B cell (primary cell): ENCODE measurements around the gene AMDHD1. TPM values are rescaled to one million over a fixed set of nuclear protein-coding genes. Genes with fewer than 3 reads are reported as not detected.

Experiments used
- ATAC-seq: fragments of 200-7000 bp; cut with Tn5 transposase; one replicate; pipeline ENCODE4 v1.10.0; 2021; ENCODE audit warnings: low read depth, mild to moderate bottlenecking, moderate number of reproducible peaks, moderate library complexity
- CTCF ChIA-PET: fragments of 350-600 bp; sonication (Branson Sonifier 250); formaldehyde crosslinking; loops from one replicate; lab custom pipeline; 2021; ENCODE audit warnings: antibody characterized with exemption, inconsistent platforms; lab: Charles Lee
- POLR2A ChIA-PET: fragments of 350-600 bp; sonication (Branson Sonifier 250); formaldehyde crosslinking; loops from one replicate; lab custom pipeline; 2021; ENCODE audit warnings: antibody characterized with exemption; lab: Charles Lee
- DNase-seq: peaks from one replicate; pipeline ENCODE4 v3.0.0; 2013
- H2AFZ ChIP-seq: 2 replicates; pipeline ENCODE4 v1.6.1; 2012; ENCODE audit warnings: mild to moderate bottlenecking, low read depth, low read length; ENCODE audit not compliant: insufficient read depth, poor library complexity, severe bottlenecking
- H3K27ac ChIP-seq, 2 donors: 1 replicate in 1 of 2; 2 replicates in 1 of 2; pipeline ENCODE4 v1.5.1; 2012 to 2013; ENCODE audit warnings: low read length in 2 of 2, mild to moderate bottlenecking in 2 of 2, moderate library complexity in 1 of 2
- H3K27me3 ChIP-seq, 4 experiments: fragments of 200-600 bp in 1 of 4; sonication (generic) in 1 of 4; replicated peaks in 1 of 4; 1 replicate in 2 of 4; 2 replicates in 2 of 4; pipeline versions ENCODE4 v1.6.1 to v1.7.0; 2013 to 2016; ENCODE audit warnings: low read length in 3 of 4, mild to moderate bottlenecking in 2 of 4, mixed read lengths in 1 of 4, moderate library complexity in 1 of 4; ENCODE audit not compliant: insufficient read depth in 4 of 4, control insufficient read depth in 3 of 4; ENCODE audit errors: control extremely low read depth in 1 of 4
- H3K36me3 ChIP-seq, 2 experiments: replicated peaks in 1 of 2; 1 replicate in 1 of 2; 2 replicates in 1 of 2; pipeline versions ENCODE4 v1.6.1 to v1.7.1; 2013; ENCODE audit warnings: low read length in 1 of 2; ENCODE audit not compliant: insufficient read depth in 2 of 2, control insufficient read depth in 1 of 2; ENCODE audit errors: control extremely low read depth in 1 of 2, extremely low read depth in 1 of 2
- H3K4me1 ChIP-seq, 2 donors: fragments of 200-600 bp in 1 of 2; sonication (generic) in 1 of 2; 1 replicate in 1 of 2; 2 replicates in 1 of 2; pipeline versions ENCODE4 v1.5.1 to v1.6.1; 2013 to 2017; ENCODE audit warnings: low read length in 2 of 2; ENCODE audit not compliant: control insufficient read depth in 2 of 2, insufficient read depth in 2 of 2
- H3K4me2 ChIP-seq: replicated peaks from 2 replicates; pipeline ENCODE3; 2012; ENCODE audit warnings: mild to moderate bottlenecking, low read depth, low read length; ENCODE audit not compliant: poor library complexity, severe bottlenecking
- H3K4me3 ChIP-seq, 5 experiments: fragments of 200-600 bp in 1 of 5; sonication (generic) in 1 of 5; 1 replicate in 3 of 5; 2 replicates in 2 of 5; pipeline versions ENCODE4 v1.5.1 to v1.7.0; 2011 to 2016; ENCODE audit warnings: low read length in 4 of 5, mild to moderate bottlenecking in 4 of 5, low read depth in 2 of 5, control low read depth in 1 of 5, moderate library complexity in 1 of 5; ENCODE audit not compliant: insufficient read depth in 1 of 5; ENCODE audit errors: control extremely low read depth in 1 of 5, extremely low read depth in 1 of 5
- H3K79me2 ChIP-seq: fragments of 200-600 bp; sonication (generic); one replicate; pipeline ENCODE4 v1.6.0; 2016; ENCODE audit warnings: low read length; ENCODE audit not compliant: control insufficient read depth, insufficient read depth
- H3K9ac ChIP-seq: fragments of 200-600 bp; sonication (generic); 2 replicates; pipeline ENCODE4 v1.6.1; 2017; ENCODE audit warnings: mild to moderate bottlenecking, low read length, moderate library complexity
- H3K9me3 ChIP-seq, 3 donors: one replicate each; pipeline versions ENCODE4 v1.6.1 to v1.7.1; 2013; ENCODE audit warnings: low read length in 2 of 3; ENCODE audit not compliant: control insufficient read depth in 2 of 3, insufficient read depth in 1 of 3; ENCODE audit errors: control extremely low read depth in 1 of 3
- H4K20me1 ChIP-seq: 2 replicates; pipeline ENCODE4 v1.6.0; 2012; ENCODE audit warnings: mild to moderate bottlenecking, low read length; ENCODE audit not compliant: insufficient read depth, control insufficient read depth, poor library complexity, severe bottlenecking
- H3K27ac Mint-ChIP-seq: one replicate; pipeline ENCODE4 v1.8.0; 2021; ENCODE audit warnings: mixed read lengths
- H3K27me3 Mint-ChIP-seq: one replicate; pipeline ENCODE4 v1.8.0; 2021; ENCODE audit warnings: mixed read lengths
- H3K4me1 Mint-ChIP-seq: one replicate; pipeline ENCODE4 v1.8.0; 2021; ENCODE audit warnings: mixed read lengths
- H3K4me3 Mint-ChIP-seq: one replicate; pipeline ENCODE4 v1.8.0; 2021; ENCODE audit warnings: mixed read lengths
- H3K9me3 Mint-ChIP-seq: one replicate; pipeline ENCODE4 v1.8.0; 2022; ENCODE audit warnings: mixed read lengths; ENCODE audit not compliant: insufficient read depth
- CTCF ChIP-seq: fragments of 200-600 bp; IDR thresholded peaks from one replicate; pipeline ENCODE4 v1.8.0; 2022; ENCODE audit warnings: antibody characterized with exemption, mild to moderate bottlenecking
- EZH2 ChIP-seq: IDR thresholded peaks from 2 replicates; pipeline ENCODE4 v1.6.1; 2012; ENCODE audit warnings: borderline replicate concordance, low read depth, mild to moderate bottlenecking, moderate library complexity, low read length; ENCODE audit not compliant: insufficient read depth, poor library complexity, severe bottlenecking
- WGBS: methylation state at CpG from one replicate; pipeline ENCODE4 v1.1.5; 2013; ENCODE audit warnings: missing lambda C conversion rate; ENCODE audit not compliant: insufficient coverage; 5-methylcytosine and 5-hydroxymethylcytosine counted together
- intact Hi-C: fragments of 100-400 bp; cut with micrococcal nuclease; formaldehyde crosslinking; loops from one replicate; pipeline ENCODE4 v1.10.0; 2022
- polyA plus RNA-seq: library from polyadenylated mRNA; depleted of rRNA; stranded (reverse); fragments of >200 nt; gene quantifications from 2 replicates; pipeline ENCODE4 v1.2.3, GENCODE V29; 2012
- total RNA-seq, 2 donors: library from RNA; stranded (reverse); fragments of 120-200 nt in 1 of 2; gene quantifications; 1 replicate in 1 of 2; 2 replicates in 1 of 2; pipeline versions ENCODE4 v1.2.3 to v1.2.4, GENCODE V29; 2013 to 2022

Gene AMDHD1
- total and polyA plus RNA-seq, 2 donors (not counting 1 experiment from before 2014, with no cell fraction given): 1.5 to 2.3 TPM

GRCh38 chr12:95919110-95919509 is 24.0 kb upstream of the AMDHD1 start:
- peaks cover 0 to 2% (median 0%) of the 10 kb centered on the region in 4 experiments for H3K27me3 ChIP-seq
- intact Hi-C loops: no loop called here
- H3K27ac ChIP-seq: no peak overlapping the region
- no peak overlapping the region for H3K4me2 ChIP-seq
- no peaks in the 10 kb centered on the region for H3K4me1 Mint-ChIP-seq
- no peak overlapping the region for H3K4me3 ChIP-seq
- ChIA-PET POLR2A (no interaction called here), CTCF (interaction anchor here (0.6 to 5.8 kb wide), 19 partner anchors 15 to 601 kb away, joined by 3 to 112 read pairs (median 4); partner anchors contain the start of genes AMDHD1, CCDC38 and LTA4H)
- DNase-seq: no peak
- H3K9ac ChIP-seq: no peak overlapping the region
- H3K36me3 ChIP-seq: no peaks in the 10 kb centered on the region
- no peak for ATAC-seq
- no peaks in the 10 kb centered on the region for H3K79me2 ChIP-seq
- H3K9me3 Mint-ChIP-seq: peaks cover 2% of the 10 kb centered on the region
- H3K9me3 ChIP-seq: peaks cover 0 to 2% (median 0%) of the 10 kb centered on the region in 3 donors
- H3K27ac Mint-ChIP-seq: no peak overlapping the region
- no peak overlapping the region for H3K4me3 Mint-ChIP-seq
- peaks cover 4% of the 10 kb centered on the region in 2 donors for H3K4me1 ChIP-seq
- no peaks in the 10 kb centered on the region for H4K20me1 ChIP-seq
- H2AFZ ChIP-seq: no peak overlapping the region
- no peak for TF ChIP-seq CTCF
- no peak for TF ChIP-seq EZH2
- WGBS: 77% methylated on average over 6 of the region's 6 CpGs
- H3K27me3 Mint-ChIP-seq: peaks cover 3% of the 10 kb centered on the region

- POLR2A ChIA-PET: no interaction called here
These were observed 20.9 kb upstream of the AMDHD1 start for GRCh38 chr12:95922231-95922630.

More at GRCh38 chr12:95922231-95922630, 20.9 kb upstream of the AMDHD1 start:
- H3K27me3 Mint-ChIP-seq: no peaks in the 10 kb centered on the region
- Histone ChIP-seq H3K9me3 (peaks cover 0 to 2% (median 0%) of the 10 kb centered on the region in 3 donors), H3K36me3 (no peaks in the 10 kb centered on the region), H3K79me2 (no peaks in the 10 kb centered on the region), H3K27ac (no peak overlapping the region), H2AFZ (no peak overlapping the region), H3K9ac (no peak overlapping the region), H3K4me2 (no peak overlapping the region), H3K27me3 (peaks cover 0 to 2% (median 0%) of the 10 kb centered on the region in 4 experiments), H4K20me1 (no peaks in the 10 kb centered on the region), H3K4me1 (peaks cover 4% of the 10 kb centered on the region in 2 donors), H3K4me3 (no peak overlapping the region)
- DNase-seq: no peak
- WGBS: 10% methylated on average over 1 of the region's 3 CpGs
- no peak for TF ChIP-seq EZH2
- no peak for TF ChIP-seq CTCF
- no peak for ATAC-seq
- no peak overlapping the region for H3K27ac Mint-ChIP-seq
- H3K4me3 Mint-ChIP-seq: no peak overlapping the region
- H3K9me3 Mint-ChIP-seq: peaks cover 2% of the 10 kb centered on the region
- no peaks in the 10 kb centered on the region for H3K4me1 Mint-ChIP-seq
- intact Hi-C loops: no loop called here
- CTCF ChIA-PET: interaction anchor here (0.8 kb wide), 1 partner anchor 77 kb away, joined by 3 read pairs; no protein-coding TSS in a partner anchor
